Gastrocnemius medialis (tissue), 4 donors: ENCODE results near the gene SLC25A30. TPM values are rescaled to one million over a fixed set of nuclear protein-coding genes. Genes with fewer than 3 reads are reported as not detected.

Experiments
- ATAC-seq, 2 donors: fragments of 150-250 bp; one replicate each; pipeline ENCODE4 v1.9.1; 2016
- DNase-seq, 2 donors: peaks; one replicate each; pipeline ENCODE4 v3.0.0-alpha.2; 2019
- H3K27ac ChIP-seq, 4 donors: fragments of 200-600 bp; sonication (generic); 1 replicate in 1 of 4; 2 replicates in 3 of 4; pipeline ENCODE4 v1.5.1; 2016 to 2018; ENCODE audit warnings: mild to moderate bottlenecking in 2 of 4, moderate library complexity in 1 of 4
- H3K27me3 ChIP-seq, 3 donors: fragments of 200-600 bp; sonication (generic) in 2 of 3; 1 replicate in 1 of 3; 2 replicates in 2 of 3; pipeline versions ENCODE4 v1.5.1 to v1.6.0; 2016 to 2019; ENCODE audit warnings: mild to moderate bottlenecking in 1 of 3, moderate library complexity in 1 of 3
- H3K36me3 ChIP-seq, 2 donors: fragments of 200-600 bp; sonication (generic) in 1 of 2; one replicate each; pipeline ENCODE4 v1.5.1; 2017 to 2018
- H3K4me1 ChIP-seq, 2 donors: fragments of 200-600 bp; sonication (generic) in 1 of 2; one replicate each; pipeline ENCODE4 v1.5.1; 2016 to 2017; ENCODE audit warnings: mild to moderate bottlenecking in 2 of 2
- H3K4me3 ChIP-seq, 4 donors: fragments of 200-600 bp; sonication (generic) in 3 of 4; 1 replicate in 1 of 4; 2 replicates in 3 of 4; pipeline ENCODE4 v1.5.1; 2016 to 2019; ENCODE audit warnings: mild to moderate bottlenecking in 2 of 4
- H3K9me3 ChIP-seq, 3 donors: fragments of 200-600 bp; sonication (generic) in 2 of 3; 1 replicate in 1 of 3; 2 replicates in 2 of 3; pipeline ENCODE4 v1.5.1; 2016 to 2019
- CTCF ChIP-seq, 5 experiments: fragments of 450-650 bp in 3 of 5; fragments of 200-600 bp in 2 of 5; sonication (generic) in 2 of 5; IDR thresholded peaks in 4 of 5; conservative IDR thresholded peaks in 1 of 5; 1 replicate in 4 of 5; 2 replicates in 1 of 5; pipeline ENCODE4 v1.5.1; 2016 to 2019; ENCODE audit warnings: antibody characterized with exemption in 5 of 5, mild to moderate bottlenecking in 3 of 5, moderate library complexity in 3 of 5
- POLR2A ChIP-seq, 2 donors: fragments of 450-650 bp; IDR thresholded peaks; one replicate each; pipeline ENCODE4 v1.6.1; 2017; ENCODE audit warnings: antibody characterized with exemption in 2 of 2, mild to moderate bottlenecking in 2 of 2, moderate library complexity in 2 of 2
- in situ Hi-C, 4 donors: fragments of 200-750 bp; cut with MboI; loops; one replicate each; pipeline versions ENCODE4 v1.15.0 to v1.8.0; 2017; ENCODE audit warnings: low sequenced_read_pairs in 4 of 4
- intact Hi-C: fragments of 100-400 bp; cut with DNase I; formaldehyde crosslinking; loops from one replicate; pipeline ENCODE4 v1.15.1; 2023; ENCODE audit warnings: low total_unique reads
- total RNA-seq, 4 donors: library from RNA; depleted of rRNA; stranded (reverse); fragments of >200 nt; gene quantifications; one replicate each; pipeline versions ENCODE4 v1.1.0 to v1.2.3, GENCODE V29; 2016

The SLC25A30 gene
- total RNA-seq = 10 to 100 TPM in 3 of 4 donors, 1 to 10 TPM in 1; 4.2 to 27.1 (median 14.6) TPM

GRCh38 chr13:45417790-45418534 lies at the start of gene SLC25A30:
Gene SLC25A30 (minus strand): TSS chr13:45418373. CDS start chr13:45411425, 6,948 bp downstream.
- DNase-seq (peak; percentile 96 to 98), ATAC-seq (peak; percentile 88 to 92)
- peak within 1 kb of the TSS; percentile 91 to 99 (median 94) for H3K27ac ChIP-seq
- H3K4me1 ChIP-seq = peaks cover 32 to 39% of the 10 kb centered on the region in 2 donors
- intact Hi-C loops = loop anchor here (1.0 kb wide), 2 partner anchors 46 to 77 kb away; partner anchors contain the start of genes COG3 and TPT1
- in situ Hi-C loops = no loop called here
- H3K36me3 ChIP-seq = no peaks in the 10 kb centered on the region
- no peaks in the 10 kb centered on the region for H3K27me3 ChIP-seq
- peak within 1 kb of the TSS; percentile 78 to 91 (median 85) for H3K4me3 ChIP-seq
- TF ChIP-seq CTCF (IDR thresholded peaks at IDR 0.05 in 4 of 5, conservative IDR thresholded peaks at IDR 0.05 in 1 of 5) = no peak
- TF ChIP-seq POLR2A (IDR thresholded peaks at IDR 0.05) = peak; percentile 88 to 95
- no peaks in the 10 kb centered on the region for H3K9me3 ChIP-seq

- TF ChIP-seq POLR2A (IDR thresholded peaks at IDR 0.05) = no peak
- TF ChIP-seq CTCF (IDR thresholded peaks at IDR 0.05 in 4 of 5, conservative IDR thresholded peaks at IDR 0.05 in 1 of 5) = no peak
- H3K27ac ChIP-seq = peak overlapping the region; percentile 87 to 99 (median 92)
- intact Hi-C loops = no loop called here
- H3K36me3 ChIP-seq = no peaks in the 10 kb centered on the region
- DNase-seq (no peak), ATAC-seq (no peak)
- peaks cover 43 to 51% of the 10 kb centered on the region in 2 donors for H3K4me1 ChIP-seq
- in situ Hi-C loops = loop anchor here in 2 of 4 donors (10.0 kb wide), 2 partner anchors 102 to 122 kb away; partner anchors contain the start of gene TPT1 (in 1 of the 2)
- peak overlapping the region in 3 of 4 donors; percentile 87 to 99 (median 92) for H3K4me3 ChIP-seq
- no peaks in the 10 kb centered on the region for H3K9me3 ChIP-seq
- no peaks in the 10 kb centered on the region for H3K27me3 ChIP-seq
These were observed 48.2 kb upstream of the SLC25A30 start for GRCh38 chr13:45466359-45466758.

- H3K27me3 ChIP-seq = no peaks in the 10 kb centered on the region
- peak; percentile 99 for ATAC-seq
- in situ Hi-C loops (loop anchor here in 2 of 4 donors (10.0 kb wide), 2 partner anchors 100 to 120 kb away; partner anchors contain the start of gene TPT1 (in 1 of the 2)), intact Hi-C loops (loop anchor here (1.0 to 2.0 kb wide), 4 partner anchors 24 to 124 kb away; partner anchors contain the start of genes SLC25A30 and TPT1)
- H3K4me1 ChIP-seq = peaks cover 41% of the 10 kb centered on the region in 2 donors
- peak within 1 kb of the TSS; percentile 87 to 99 (median 92) for H3K27ac ChIP-seq
- no peaks in the 10 kb centered on the region for H3K9me3 ChIP-seq
- peak; percentile 68 to 83 for TF ChIP-seq POLR2A (IDR thresholded peaks at IDR 0.05)
- peak in 2 of 5 experiments; percentile 39 to 47 for TF ChIP-seq CTCF (IDR thresholded peaks at IDR 0.05 in 4 of 5, conservative IDR thresholded peaks at IDR 0.05 in 1 of 5)
- H3K4me3 ChIP-seq = peak within 1 kb of the TSS; percentile 87 to 99 (median 94)
- peak; percentile 93 to 94 for DNase-seq
- no peaks in the 10 kb centered on the region for H3K36me3 ChIP-seq
These were observed 46.7 kb upstream of the SLC25A30 start, which contains the start of gene COG3 for GRCh38 chr13:45464687-45465453. Gene COG3 (plus strand): TSS chr13:45464939. CDS start chr13:45465037, 98 bp downstream.

- H3K4me1 ChIP-seq = peaks cover 37 to 40% of the 10 kb centered on the region in 2 donors
- H3K27me3 ChIP-seq = no peaks in the 10 kb centered on the region
- in situ Hi-C loops (loop anchor here in 2 of 4 donors (10.0 kb wide), 2 partner anchors 99 to 119 kb away; partner anchors contain the start of gene TPT1 (in 1 of the 2)), intact Hi-C loops (loop anchor here (1.0 to 2.0 kb wide), 4 partner anchors 23 to 123 kb away; partner anchors contain the start of genes SLC25A30 and TPT1)
- H3K4me3 ChIP-seq = peak overlapping the region; percentile 87 to 99 (median 94)
- no peaks in the 10 kb centered on the region for H3K9me3 ChIP-seq
- TF ChIP-seq POLR2A (IDR thresholded peaks at IDR 0.05) (no peak), CTCF (IDR thresholded peaks at IDR 0.05 in 4 of 5, conservative IDR thresholded peaks at IDR 0.05 in 1 of 5) (peak in 2 of 5 experiments; percentile 49 to 75)
- no peaks in the 10 kb centered on the region for H3K36me3 ChIP-seq
- DNase-seq = no peak
- H3K27ac ChIP-seq = peak overlapping the region; percentile 87 to 99 (median 92)
- no peak for ATAC-seq
These were observed 46.0 kb upstream of the SLC25A30 start for GRCh38 chr13:45464141-45464686.
